ENCODE results near the gene NUDT4.
A peak's percentile ranks its signal among the peaks of the same experiment; 100 is the strongest.
"Not testable (repeated sequence)": the region's sequence is repeated elsewhere in the genome, so short reads cannot be mapped to it uniquely, and the experiment has no call there.

NUDT4 gene

DNA sequence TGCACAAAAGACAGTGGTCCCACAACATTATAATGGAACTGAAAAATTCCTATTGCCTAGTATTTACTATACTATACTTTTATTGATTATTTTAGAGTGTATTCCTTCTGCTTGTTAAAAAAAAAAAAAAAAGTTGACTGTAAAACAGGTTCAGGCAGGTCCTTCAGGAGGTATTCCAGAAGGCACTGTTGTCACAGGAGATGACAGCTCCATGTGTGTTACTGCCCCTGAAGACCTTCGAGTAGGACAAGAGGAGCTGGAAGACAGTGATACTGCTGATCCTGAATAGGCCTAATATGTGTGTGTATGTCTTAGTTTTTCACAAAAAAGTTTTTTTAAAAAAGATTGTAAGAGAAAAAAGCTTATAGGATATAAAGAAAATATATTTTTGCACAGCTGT is 51.7 kb downstream of the NUDT4 start:
- no peak for DNase-seq (ENCODE audit: low read depth in 2 of 2)

DNA sequence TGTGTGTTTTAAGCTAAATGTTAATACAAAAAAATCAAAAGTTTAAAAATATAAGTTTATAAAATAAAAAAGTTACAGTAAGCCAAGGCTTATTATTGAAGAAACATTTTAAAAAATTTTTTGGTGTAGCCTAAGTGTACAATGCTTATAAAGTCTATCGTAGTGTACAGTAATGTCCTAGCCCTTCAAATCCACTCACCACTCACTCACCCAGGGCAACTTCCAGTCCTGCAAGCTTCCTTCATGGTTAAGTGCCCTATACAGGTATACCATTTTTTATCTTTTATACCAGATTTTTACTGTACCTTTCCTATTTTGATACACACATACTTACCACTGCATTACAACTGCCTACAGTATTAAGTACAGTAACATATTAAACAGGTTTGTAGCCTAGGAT is 52.1 kb downstream of the NUDT4 start:
- no peak for DNase-seq (ENCODE audit: low read depth in 2 of 2)

DNA sequence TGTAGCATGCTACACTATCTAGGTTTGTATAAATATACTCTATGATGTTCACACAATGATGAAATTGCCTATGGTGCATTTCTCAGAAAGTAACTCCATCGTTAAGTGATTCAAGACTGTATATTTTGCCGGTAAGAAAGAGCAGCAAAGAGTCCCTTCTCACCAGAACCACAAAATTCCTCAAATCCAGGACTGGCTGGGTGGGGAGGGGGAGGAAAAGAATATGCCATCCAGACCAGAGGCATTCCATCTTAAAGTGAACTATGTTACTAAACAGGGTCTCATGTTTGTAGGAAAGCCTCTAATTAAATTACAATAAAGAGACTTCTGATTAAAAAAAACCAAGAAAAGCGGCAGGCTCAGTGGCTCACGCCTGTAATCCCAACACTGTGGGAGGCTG is 52.6 kb downstream of the NUDT4 start:
- no peak for DNase-seq (ENCODE audit: low read depth in 2 of 2)

DNA sequence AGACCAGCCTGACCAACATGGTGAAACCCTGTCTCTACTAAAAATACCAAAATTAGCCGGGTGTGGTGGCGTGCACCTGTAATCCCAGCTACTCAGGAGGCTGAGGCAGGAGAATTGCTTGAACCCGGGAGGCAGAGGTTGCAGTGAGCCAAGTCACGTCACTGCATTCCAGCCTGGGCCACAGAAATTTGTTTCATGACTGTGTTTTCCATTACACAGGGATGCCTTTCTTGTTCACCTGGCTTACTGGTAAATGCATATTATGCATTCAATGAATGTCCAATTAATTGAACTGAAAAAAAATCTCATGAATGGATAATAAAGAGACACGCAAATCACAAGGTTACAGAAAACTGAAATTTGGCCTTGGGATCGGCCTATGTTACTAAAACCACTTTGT is 54.3 kb downstream of the NUDT4 start:
- DNase-seq (ENCODE audit: low read depth in 2 of 2) = not testable (repeated sequence)

DNA sequence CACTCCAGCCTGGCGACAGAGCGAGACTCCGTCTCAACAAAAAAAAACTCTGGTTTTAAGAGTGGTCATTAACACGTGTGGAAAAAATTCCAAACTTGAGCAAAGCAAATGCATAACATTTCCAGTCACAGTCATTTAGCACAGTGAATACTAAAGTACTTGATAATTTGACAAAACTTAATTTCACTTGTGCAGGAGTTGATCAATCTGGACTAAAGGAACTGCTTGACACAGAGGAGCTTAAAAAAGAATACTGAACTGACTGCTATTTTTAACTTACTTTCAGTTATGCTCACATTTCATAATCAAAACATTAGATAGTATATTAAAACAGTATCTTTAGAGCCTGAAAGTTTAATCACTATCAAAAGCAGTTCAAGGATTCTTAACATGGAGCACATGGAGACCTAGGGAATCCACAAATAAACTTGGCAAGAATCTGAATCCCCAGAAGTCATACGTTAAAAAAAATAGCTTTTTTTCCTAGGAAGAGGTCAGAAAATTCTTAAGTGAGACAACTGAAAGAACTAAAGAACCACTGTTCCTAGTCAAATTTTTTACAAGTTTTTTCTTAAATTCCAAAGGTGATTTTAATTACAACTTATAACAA is 56.6 kb downstream of the NUDT4 start:
- DNase-seq (ENCODE audit: low read depth in 2 of 2) = no peak

DNA sequence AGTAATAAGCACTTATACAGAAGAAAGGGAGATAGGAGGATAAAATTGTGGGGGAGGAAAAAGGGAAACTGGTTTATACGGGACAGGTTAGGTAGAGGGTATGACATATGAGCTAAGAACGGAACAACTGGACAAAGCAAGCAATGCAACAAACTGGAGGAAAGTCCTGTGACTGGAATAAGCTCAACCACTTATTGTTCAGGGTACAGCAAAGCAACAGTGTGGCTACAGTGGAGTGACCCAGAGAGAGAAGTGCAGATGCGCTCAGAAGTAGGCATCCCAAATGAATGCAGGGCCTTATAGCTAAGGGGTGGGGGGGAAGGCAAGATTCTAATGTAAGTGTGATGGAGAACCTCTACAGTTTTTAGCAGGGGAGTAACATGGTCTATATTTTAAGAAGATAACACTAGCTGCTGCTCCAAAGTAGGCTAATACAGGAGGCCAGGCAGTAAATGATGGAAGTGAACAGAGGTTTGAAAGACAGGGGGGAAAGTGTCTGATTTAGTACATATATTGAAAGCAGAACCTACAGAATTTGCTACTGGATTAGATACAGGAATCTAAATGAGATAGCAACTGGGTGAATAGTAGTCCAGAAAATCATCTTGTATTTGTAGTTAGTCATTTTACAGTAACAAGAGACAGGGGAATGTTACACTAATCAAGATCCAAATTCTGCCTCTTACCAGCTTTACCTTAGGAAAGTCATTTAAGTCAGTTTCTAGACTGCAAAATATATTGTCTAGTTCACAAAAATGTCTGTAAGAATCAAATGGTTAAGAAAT is 60.7 kb downstream of the NUDT4 start:
- no peak for DNase-seq (ENCODE audit: low read depth in 2 of 2)

DNA sequence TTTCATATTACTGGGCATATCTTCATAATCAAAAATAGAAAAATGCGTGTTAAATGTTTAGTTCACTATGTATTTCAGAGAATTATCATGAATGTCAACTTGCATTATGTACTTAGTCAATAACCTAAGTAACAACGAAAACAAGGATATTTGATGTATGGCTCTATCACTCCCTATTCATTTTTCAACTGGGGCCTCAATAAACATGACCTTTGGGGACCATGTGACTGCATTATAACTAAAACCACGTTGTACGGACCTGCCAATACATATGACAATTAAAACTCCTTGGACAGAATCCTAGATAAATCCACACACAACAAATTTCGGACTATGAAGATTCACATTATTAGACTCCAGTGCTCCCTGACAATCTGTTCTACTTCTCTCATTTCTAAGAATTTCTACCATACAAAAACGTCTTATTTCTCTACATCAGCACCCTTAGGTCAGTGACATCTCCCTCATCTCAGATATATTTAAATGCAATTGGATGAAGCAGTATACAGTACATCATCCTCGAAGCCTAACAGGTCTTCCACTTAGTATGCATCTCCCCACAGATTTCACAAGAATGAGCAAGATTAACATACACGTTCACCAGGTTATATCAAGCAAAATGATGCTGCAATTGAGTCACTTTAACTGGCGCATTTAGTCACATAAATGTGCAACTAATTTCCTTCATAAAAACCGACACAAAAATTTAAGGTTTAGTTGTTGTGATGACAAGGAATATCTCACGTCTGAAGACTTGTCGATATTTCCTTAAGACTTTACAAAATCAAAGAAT is 62.5 kb downstream of the NUDT4 start:
- no peak for DNase-seq (ENCODE audit: low read depth in 2 of 2)

DNA sequence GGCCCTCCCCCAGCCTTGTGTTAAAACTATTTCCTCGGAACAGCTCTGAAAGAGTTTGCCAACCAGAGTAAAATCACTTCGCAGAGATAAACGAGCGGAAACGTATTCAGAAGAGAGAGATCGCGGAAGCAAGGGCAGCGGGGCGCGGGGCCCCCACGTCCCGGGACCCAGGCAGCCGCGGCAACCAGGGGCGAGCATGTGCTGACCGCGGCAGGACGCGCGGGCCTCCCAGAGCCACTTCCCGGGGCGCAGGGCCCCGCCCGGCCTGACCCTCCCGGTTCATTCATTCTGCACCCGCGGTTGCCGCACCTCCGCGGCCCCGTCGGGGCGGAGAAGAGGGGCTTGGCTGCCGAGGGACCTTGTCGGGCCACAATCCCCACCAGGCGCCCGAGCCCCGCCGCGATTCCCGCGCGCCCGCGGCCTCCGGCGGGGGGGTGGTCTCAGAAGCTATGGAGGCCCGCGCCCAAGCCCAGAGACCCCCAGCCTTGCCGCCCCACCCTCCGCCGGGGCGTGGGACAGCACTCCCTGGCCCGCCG is 63.4 kb downstream of the NUDT4 start:
- no peak for DNase-seq (ENCODE audit: low read depth in 2 of 2)

DNA sequence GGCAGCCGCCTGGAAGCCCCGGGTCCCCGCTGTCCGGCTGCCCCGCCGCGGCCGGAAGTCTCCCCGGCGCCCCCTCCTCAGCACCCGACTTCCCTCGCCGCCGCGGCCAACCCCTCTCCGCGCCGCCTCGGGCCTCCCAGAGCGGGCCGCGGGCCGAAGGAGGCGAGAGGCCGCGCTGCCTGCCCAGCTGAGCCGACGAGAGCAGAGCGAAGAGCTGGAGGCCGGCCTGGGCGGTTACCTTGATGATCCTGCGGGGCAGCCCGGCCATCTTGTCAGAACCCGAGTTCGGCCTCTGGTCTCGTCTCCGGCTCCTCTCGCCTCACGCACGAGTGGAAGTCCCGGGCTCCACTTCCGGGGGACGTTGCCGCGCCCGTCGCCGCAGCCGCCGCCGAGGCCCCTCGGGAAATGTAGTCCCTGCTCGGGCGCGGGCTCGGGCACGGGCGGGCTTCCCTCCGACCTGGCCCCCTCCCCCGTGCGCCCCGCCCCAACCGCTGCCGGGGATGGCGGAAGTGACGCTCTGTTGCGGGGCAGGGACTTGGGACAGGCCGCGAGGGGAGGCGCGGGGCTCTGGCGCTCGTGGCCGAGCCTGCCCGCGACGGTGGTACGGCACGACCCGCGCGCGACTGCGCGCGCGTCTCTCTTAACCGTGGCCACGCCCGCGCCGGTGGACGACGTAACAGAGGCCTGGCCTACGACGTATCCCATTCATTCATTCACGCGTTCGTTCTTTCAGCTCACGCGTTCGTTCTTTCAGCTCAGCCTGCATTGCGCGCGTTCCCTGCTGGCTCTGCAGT is 64.1 kb downstream of the NUDT4 start, which contains the start of gene UBE2N:
Gene UBE2N, minus strand, starts transcription at position 331 of the 794 bp plus-strand sequence. Its CDS starts 63 bp downstream, at position 268.
- DNase-seq (ENCODE audit: low read depth in 2 of 2) = peak; percentile 93 to 95

DNA sequence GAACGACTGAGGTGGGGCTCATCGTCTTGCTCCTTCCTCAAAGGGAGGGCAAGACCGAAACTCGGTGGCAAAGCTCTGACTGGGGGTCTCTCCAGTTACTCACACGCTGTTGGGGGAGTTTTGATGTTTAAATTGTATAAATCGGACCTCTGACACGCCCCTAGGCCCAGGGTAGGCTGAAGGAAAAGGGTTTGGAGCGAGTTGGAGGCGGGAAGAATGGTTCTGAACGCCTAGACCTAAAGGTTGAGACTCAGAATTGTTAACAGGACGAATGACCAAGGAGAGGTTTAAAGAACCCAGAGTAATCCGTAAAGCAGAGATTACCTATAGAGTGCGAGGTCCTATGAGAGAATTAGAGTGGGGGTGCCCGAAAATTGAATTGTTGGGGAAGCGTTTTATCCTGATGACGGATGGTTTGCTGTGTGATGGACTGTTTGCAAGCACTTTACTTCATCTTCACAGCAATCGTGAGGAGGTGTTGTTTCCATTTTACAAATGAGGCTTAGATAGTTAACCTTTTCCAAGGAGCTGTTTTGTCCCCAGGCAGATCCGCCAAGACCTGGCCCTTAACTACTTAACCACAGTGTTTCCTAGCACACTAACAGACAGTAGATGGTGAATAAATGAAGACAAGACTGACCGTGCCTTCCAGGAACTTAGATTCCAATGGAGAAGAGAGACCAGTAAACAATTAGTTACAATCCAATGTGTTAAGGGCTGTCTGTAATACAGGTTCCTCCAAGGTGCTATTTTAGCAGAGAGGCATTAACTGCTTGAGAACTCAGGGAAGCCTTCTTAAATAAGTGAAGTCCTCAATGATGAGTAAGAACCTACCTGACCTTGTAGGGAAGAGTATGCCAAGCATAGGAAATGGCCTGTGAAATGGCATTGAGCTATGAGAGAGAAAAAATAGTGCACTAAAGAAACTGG is 65.0 kb downstream of the NUDT4 start:
- no peak for DNase-seq (ENCODE audit: low read depth in 2 of 2)

DNA sequence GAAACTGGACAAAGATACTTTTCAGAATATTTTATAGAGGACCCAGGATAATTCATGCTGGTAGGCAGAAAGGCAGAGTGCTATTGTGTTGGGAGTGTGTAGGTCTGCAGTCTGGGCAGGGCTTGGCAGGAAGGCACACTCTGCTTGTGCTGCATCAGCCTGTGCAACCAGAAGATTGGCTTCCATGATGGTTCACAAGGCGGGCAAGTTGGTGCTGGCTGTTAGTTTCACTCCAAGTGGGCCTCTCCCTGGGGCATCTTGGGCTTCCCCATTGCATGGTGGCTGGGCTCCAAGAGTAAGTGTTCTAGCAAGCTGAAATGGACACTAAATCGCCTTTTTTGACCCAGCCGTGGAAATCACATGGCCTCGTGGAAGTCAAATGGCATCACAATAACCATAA is 65.9 kb downstream of the NUDT4 start:
- DNase-seq (ENCODE audit: low read depth in 2 of 2) = no peak

DNA sequence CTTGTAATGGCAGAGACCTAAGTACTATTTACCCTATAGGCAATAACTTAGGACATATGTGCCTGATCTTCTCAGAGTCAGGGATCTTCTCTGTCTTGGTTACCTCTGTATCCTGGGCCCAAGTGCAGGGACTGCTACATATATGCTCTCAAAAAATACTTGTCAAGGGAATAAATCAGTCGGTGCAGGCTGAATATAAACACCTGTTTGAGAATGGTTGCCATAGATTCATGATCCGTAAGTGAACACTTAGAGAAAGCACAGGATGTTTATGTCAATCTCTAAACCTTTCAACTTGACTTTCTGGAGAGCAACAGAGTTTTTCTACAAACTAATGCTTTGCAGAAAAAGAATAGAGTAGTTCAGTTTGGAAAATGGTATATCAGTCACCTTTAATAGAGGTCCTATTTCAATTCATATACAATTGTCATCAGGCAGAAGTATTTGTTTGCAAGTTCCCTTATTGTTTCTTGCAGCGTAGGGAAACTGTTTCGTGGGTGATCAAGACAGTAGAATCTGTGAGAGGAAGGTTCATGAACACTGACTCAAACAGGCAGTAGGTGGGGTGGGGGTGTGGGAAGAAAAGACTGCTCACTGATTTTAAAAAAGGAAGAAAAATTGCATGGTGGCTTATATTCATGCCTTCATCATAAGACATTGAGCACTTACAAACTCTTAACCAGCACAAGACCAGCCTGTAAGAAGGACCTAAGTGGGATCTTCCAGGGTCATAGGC is 70.0 kb downstream of the NUDT4 start:
- no peak for DNase-seq (ENCODE audit: low read depth in 2 of 2)

DNA sequence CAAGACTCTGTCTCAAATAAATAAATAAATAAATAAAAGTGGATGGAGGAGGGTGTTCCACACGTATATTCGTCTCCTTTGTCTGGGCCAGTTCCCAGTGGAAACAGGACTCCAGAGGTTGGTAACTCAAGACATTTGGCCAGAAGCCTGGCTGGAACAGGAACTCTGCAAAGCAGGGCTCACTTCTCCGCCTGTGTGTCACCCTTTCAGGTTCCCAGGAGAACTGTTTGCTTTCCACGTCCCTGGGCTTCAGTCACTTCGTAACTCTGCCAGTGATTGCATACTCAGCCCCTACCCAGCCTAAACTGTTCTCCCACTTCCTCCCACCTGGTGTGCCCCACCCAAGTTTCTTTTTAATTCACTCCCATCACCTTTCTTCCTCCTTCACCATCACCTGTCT is 71.1 kb downstream of the NUDT4 start:
- DNase-seq (ENCODE audit: low read depth in 2 of 2) = no peak

DNA sequence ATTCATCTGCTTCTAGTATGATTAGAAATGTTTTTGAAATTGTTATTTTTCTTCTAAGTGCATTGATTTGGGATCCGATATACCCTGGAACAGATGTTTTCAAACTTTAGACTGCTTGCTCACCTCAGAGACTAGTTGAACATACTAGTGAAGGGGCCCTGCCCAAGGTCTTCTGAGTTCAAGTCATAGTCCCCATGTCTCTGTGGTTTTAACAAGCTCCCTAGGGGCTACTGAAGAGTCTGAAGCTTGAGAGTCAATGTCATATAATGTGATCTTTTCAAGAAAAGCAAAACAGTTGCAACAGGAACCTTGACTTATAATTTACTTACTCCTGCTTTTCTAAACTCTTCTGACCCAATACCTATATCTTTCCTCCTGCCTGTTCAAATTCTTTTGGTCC is 71.6 kb downstream of the NUDT4 start:
- DNase-seq (ENCODE audit: low read depth in 2 of 2) = no peak

DNA sequence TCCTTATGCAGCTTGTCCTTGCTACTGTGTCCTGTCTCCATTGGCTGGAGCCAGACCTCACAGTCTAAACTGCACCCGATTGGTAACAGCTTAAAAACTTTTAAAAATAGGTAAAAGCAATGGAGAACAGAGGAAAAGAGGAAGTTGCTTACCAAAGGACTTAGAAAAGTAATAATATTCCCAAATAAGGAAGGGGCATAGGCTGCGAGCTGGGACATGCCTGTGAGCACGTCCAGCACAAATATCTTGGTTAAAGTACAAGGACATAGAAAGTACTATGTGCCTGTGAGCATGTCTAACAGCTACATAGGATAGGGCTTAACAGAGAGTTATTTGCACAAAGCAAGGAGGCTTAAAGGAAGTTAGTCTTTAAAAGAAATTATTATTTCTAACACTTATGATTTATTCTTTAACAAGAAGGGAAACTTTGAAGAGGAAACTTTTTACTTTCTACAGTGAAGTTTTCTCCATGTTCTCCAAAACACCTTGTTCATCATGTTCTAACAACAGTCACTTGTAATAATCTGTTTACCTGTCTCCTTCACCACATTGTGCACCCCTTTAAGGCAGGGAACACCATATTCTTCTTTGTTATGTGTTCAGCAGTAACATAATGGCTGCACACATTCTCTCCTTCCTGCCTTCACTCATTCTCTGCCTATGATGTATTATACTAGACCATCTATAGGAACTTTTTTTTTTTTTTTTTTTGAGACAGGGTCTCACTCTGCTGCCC is 73.9 kb downstream of the NUDT4 start:
- DNase-seq (ENCODE audit: low read depth in 2 of 2) = no peak

DNA sequence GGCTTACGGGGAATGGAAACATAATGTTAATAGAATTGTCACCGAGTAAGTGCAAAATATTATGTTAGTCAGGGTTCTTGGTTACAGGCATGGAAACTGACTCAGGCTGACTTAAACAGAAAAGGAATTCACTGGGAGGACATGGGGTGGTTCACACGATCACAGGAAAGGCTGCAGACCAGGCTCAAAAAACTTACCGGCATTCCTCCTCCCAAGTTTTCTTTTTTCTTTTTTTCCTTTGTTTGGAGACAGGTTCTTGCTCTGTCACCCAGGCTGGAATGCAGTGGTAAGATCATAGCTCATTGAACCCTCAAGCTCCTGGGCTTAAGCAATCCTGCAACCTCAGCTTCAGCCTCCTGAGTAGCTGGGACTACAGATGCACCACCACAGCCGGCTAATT is 75.9 kb downstream of the NUDT4 start:
- no peak for DNase-seq (ENCODE audit: low read depth in 2 of 2)

DNA sequence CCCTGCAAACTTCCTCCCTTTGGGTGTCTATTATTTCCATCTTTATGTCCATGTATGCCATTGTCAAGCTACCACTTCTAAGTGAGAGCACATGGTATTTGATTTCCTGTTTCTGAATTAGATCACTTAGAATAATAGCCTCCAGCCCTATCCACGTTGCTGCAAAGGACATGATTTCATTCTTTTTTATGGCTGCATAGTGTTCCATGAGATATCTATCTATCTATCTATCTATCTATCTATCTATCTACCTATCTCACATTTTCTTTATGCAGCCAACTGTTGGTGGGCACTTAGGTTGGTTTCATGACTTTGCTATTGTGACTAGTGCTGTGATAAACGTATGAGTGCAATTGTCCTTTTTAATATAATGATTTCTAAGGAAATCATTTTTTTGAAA is 78.4 kb downstream of the NUDT4 start:
- DNase-seq (ENCODE audit: low read depth in 2 of 2) = no peak

Data from activated CD4-positive, alpha-beta T cell treated with anti-CD3 and anti-CD28 coated beads for 24 hours (primary cell).